ENCODE measurements around the gene KIT.

The KIT gene

GRCh38 chr4:54750341-54750740 is 92.6 kb downstream of the KIT start:
- DNase-seq, result no peak

GRCh38 chr4:54754394-54754793 is 96.6 kb downstream of the KIT start:
- DNase-seq, result no peak

- no peak for DNase-seq
These were observed 106.7 kb downstream of the KIT start for GRCh38 chr4:54764476-54764875.

GRCh38 chr4:54767376-54767775 is 109.6 kb downstream of the KIT start:
- no peak for DNase-seq

GRCh38 chr4:54773022-54773421 is 115.3 kb downstream of the KIT start:
- DNase-seq, result no peak

GRCh38 chr4:54779036-54779435 is 121.3 kb downstream of the KIT start:
- no peak for DNase-seq

GRCh38 chr4:54779476-54780148 is 121.9 kb downstream of the KIT start:
- no peak for DNase-seq

GRCh38 chr4:54780149-54780495 is 122.4 kb downstream of the KIT start:
- no peak for DNase-seq

GRCh38 chr4:54781756-54782155 is 124.0 kb downstream of the KIT start:
- no peak for DNase-seq

GRCh38 chr4:54783402-54784110 is 125.8 kb downstream of the KIT start:
- no peak for DNase-seq

GRCh38 chr4:54784161-54784671 is 126.5 kb downstream of the KIT start:
- no peak for DNase-seq
